SK-N-SH treated with all-trans-retinoic acid at 6 μM for 48 hours (cell line): ENCODE data around the gene SFT2D3.

Experiments
- ARNTL ChIP-seq: fragments of 450-650 bp; formaldehyde crosslinking; IDR thresholded peaks from 2 replicates; pipeline ENCODE4 v1.5.0; 2020; ENCODE audit warnings: low read depth, mild to moderate bottlenecking, moderate library complexity, borderline replicate concordance
- CREB5 ChIP-seq: fragments of 250-450 bp; sonication (Bioruptor Pico); IDR thresholded peaks from 2 replicates; pipeline ENCODE4 v1.5.1; 2020; ENCODE audit warnings: low read depth, mild to moderate bottlenecking, moderate library complexity
- GLIS3 ChIP-seq: fragments of 250-450 bp; sonication (Bioruptor Pico); IDR thresholded peaks from 2 replicates; pipeline ENCODE4 v1.5.0; 2020; ENCODE audit warnings: mild to moderate bottlenecking, moderate library complexity
- OSR1 ChIP-seq: fragments of 250-450 bp; sonication (Bioruptor Pico); IDR thresholded peaks from 2 replicates; pipeline ENCODE4 v1.8.0; 2022; ENCODE audit warnings: moderate library complexity, mild to moderate bottlenecking, inconsistent platforms
- PATZ1 ChIP-seq: fragments of 250-450 bp; sonication (Bioruptor Pico); IDR thresholded peaks from 2 replicates; pipeline ENCODE4 v1.8.0; 2020; ENCODE audit warnings: mild to moderate bottlenecking, moderate library complexity, borderline replicate concordance
- TSHZ2 ChIP-seq: fragments of 250-450 bp; sonication (Bioruptor Pico); IDR thresholded peaks from 2 replicates; pipeline ENCODE4 v1.5.0; 2020; ENCODE audit warnings: mild to moderate bottlenecking, moderate library complexity
- ZC3H10 ChIP-seq: fragments of 250-450 bp; sonication (Bioruptor Pico); IDR thresholded peaks from 2 replicates; pipeline ENCODE4 v1.5.1; 2021; ENCODE audit warnings: mild to moderate bottlenecking, moderate library complexity
- ZFP3 ChIP-seq: fragments of 250-450 bp; sonication (Bioruptor Pico); IDR thresholded peaks from 2 replicates; pipeline ENCODE4 v1.5.0; 2020; ENCODE audit warnings: mild to moderate bottlenecking, moderate library complexity
- ZNF565 ChIP-seq: fragments of 450-650 bp; formaldehyde crosslinking; conservative IDR thresholded peaks from 2 replicates; pipeline ENCODE4 v1.5.0; 2020; ENCODE audit warnings: low read depth, mild to moderate bottlenecking, moderate library complexity
- TF ChIP-seq, protein P1 (sequence below): fragments of 250-450 bp; sonication (Bioruptor Pico); IDR thresholded peaks from 2 replicates; pipeline ENCODE4 v1.8.0; 2021; ENCODE audit warnings: low read depth, mild to moderate bottlenecking, moderate library complexity, borderline replicate concordance

DNA sequence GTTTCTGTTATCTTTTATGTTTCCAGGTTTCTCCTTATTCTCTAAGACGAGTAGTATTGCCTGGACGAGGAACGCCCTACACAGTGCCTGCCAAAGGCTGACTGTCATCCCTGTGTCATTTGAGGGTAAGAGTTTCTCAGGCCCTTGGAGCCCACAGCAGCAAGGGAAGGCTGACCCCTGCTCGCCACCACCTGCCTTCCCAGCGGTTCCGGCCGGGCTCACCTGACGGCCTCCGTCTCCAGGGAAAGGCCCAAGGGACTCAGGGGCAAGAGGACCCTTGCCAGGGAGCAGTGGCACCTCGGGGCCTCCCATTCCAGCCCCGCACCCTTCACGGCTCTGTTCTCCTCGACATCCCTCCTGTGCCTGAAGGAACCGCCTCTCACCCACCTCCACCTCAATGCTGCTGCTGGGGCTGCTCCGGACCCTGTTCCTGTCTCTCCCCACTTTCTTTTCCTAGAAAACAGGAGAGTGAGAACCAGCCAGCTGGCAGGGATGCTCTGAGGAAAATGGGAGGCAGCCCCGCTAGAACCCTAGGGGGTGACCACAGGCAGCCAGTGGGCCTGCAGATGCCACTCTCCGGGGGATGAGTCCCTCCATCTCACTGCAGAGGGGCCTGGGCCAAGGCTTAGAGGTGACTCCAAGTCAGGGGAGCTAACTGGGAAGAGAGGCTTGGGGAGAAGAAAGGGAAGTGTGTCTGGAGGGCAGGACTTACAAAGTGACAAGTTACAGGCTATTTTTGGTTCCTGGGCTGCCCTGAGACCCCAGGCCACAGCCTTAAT is 27.8 kb upstream of the SFT2D3 start:
- no peak for TF ChIP-seq PATZ1 (CRISPR knock-in tag)
- TF ChIP-seq TSHZ2 (CRISPR knock-in tag): no peak
- no peak for TF ChIP-seq ZFP3 (CRISPR knock-in tag)
- TF ChIP-seq GLIS3: no peak
- no peak for TF ChIP-seq ARNTL (CRISPR knock-in tag)
- TF ChIP-seq, protein P1, sequence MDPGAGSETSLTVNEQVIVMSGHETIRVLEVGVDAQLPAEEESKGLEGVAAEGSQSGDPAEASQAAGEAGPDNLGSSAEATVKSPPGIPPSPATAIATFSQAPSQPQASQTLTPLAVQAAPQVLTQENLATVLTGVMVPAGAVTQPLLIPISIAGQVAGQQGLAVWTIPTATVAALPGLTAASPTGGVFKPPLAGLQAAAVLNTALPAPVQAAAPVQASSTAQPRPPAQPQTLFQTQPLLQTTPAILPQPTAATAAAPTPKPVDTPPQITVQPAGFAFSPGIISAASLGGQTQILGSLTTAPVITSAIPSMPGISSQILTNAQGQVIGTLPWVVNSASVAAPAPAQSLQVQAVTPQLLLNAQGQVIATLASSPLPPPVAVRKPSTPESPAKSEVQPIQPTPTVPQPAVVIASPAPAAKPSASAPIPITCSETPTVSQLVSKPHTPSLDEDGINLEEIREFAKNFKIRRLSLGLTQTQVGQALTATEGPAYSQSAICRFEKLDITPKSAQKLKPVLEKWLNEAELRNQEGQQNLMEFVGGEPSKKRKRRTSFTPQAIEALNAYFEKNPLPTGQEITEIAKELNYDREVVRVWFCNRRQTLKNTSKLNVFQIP (CRISPR knock-in tag): no peak
- TF ChIP-seq ZNF565 (CRISPR knock-in tag): no peak
- no peak for TF ChIP-seq OSR1 (CRISPR knock-in tag)
- no peak for TF ChIP-seq CREB5 (CRISPR knock-in tag)
- no peak for TF ChIP-seq ZC3H10 (CRISPR knock-in tag)
